Measurements from ENCODE around the gene ANKMY1.

DNA sequence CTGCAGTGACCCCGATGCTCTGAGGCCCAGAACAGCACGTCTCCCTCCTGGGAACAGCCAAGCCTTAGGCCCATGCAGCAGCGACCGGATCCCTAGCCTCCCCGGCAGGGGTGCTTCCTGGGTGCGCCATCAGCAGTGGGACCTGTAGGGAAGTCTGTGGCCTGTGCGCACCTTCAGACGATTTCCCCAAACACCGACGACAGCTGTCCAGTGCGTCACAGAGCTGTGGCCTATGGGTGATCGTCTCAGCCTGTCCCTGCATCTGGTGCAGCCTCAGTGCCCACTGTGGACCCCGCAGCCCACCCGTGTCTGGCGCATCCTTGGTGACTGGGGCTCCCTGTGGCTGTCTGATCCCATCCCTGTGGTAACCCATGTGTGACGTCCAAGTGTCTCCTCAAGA, 113.3 kb downstream of the ANKMY1 start:
- TF ChIP-seq POLR2A (IDR thresholded peaks at IDR 0.05; ENCODE audit: extremely low read depth, insufficient read length): no peak
- TF ChIP-seq, protein P1, sequence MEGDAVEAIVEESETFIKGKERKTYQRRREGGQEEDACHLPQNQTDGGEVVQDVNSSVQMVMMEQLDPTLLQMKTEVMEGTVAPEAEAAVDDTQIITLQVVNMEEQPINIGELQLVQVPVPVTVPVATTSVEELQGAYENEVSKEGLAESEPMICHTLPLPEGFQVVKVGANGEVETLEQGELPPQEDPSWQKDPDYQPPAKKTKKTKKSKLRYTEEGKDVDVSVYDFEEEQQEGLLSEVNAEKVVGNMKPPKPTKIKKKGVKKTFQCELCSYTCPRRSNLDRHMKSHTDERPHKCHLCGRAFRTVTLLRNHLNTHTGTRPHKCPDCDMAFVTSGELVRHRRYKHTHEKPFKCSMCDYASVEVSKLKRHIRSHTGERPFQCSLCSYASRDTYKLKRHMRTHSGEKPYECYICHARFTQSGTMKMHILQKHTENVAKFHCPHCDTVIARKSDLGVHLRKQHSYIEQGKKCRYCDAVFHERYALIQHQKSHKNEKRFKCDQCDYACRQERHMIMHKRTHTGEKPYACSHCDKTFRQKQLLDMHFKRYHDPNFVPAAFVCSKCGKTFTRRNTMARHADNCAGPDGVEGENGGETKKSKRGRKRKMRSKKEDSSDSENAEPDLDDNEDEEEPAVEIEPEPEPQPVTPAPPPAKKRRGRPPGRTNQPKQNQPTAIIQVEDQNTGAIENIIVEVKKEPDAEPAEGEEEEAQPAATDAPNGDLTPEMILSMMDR (IDR thresholded peaks at IDR 0.05; ENCODE audit: low read depth, low read length): no peak
- TF ChIP-seq, protein P2, sequence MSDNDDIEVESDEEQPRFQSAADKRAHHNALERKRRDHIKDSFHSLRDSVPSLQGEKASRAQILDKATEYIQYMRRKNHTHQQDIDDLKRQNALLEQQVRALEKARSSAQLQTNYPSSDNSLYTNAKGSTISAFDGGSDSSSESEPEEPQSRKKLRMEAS (IDR thresholded peaks at IDR 0.05; ENCODE audit: low read depth, low read length): no peak

Measured in NB4 (cell line).